T follicular helper cell (primary cell): ENCODE results near the gene G2E3.
"Not testable (repeated sequence)": the region's sequence is repeated elsewhere in the genome, so short reads cannot be mapped to it uniquely, and the experiment has no call there.

ENCODE experiments used
- DNase-seq: peaks from one replicate; pipeline ENCODE4 v3.0.0-alpha.2; 2020; ENCODE audit warnings: low read depth
- total RNA-seq, 2 experiments: gene quantifications; one replicate each; lab custom pipeline; 2026; lab: John Stamatoyannopoulos, UW

Gene G2E3
- 33.8 to 43.0 reads per million in 2 experiments for total RNA-seq

DNA sequence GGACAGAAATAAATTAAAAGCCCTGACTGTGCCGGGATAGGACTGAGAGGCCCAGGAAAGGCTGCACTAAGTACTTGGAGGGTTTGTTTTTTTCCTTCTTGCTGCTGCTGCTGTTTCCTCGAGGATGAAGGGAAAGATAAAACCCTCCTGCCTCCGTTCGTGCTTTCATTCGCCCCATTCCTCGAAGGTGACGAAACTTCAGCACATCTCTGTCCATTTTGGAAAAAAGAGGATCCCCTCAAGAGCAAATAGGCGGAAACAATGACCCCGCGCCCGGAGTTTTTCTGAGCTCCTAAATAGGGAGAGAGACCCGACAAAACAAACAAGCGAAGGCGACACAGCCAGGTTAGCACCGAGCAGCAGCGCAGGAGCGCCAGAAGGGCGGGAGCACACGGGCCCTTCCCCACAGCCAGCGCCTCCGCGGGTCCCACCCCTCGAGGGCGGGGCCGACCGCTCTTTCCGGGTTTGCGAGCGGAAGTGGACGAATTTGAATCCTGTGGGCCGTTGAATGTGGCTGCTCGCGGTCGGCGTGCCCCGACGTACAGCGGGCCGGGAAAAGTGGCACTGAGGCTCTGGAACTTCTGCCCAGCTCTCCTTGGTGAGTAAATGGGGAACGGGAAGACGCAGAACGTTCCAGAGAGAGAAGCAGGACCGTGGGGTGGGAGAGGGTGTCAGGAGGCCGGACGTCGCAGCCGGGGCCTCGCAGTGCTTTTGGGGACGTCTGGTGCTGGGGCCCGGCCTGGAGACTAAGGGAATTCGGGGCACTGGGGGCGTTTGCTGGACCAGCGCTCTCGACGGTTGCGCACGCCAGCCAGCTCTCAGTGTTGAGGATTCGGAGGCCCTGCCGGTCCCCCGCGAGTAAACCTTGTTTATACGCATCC lies at the start of gene G2E3:
G2E3 (plus strand) TSS at position 484 of the 881 bp plus-strand sequence. CDS start 21,922 bp downstream, outside the sequence.
- peak; percentile 76 for DNase-seq

DNA sequence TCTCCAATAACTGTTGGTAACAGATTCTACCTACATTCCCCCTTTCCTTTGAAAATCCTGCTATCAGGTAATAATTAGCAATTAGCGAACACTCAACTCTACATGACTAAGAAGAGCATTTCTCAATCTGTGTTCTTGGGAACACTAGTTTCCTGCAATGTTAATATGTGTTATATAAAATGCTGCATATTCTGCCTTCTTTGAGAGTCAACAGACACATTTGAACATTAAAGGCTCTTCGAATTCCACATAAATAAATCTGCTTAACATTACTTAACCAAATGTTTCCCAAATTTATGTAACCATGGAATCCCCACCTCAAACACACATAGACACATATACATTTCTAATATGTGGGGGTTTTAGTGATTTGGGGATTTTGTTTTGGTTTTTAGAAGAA lies 41.2 kb upstream of the G2E3 start:
- no peak for DNase-seq

DNA sequence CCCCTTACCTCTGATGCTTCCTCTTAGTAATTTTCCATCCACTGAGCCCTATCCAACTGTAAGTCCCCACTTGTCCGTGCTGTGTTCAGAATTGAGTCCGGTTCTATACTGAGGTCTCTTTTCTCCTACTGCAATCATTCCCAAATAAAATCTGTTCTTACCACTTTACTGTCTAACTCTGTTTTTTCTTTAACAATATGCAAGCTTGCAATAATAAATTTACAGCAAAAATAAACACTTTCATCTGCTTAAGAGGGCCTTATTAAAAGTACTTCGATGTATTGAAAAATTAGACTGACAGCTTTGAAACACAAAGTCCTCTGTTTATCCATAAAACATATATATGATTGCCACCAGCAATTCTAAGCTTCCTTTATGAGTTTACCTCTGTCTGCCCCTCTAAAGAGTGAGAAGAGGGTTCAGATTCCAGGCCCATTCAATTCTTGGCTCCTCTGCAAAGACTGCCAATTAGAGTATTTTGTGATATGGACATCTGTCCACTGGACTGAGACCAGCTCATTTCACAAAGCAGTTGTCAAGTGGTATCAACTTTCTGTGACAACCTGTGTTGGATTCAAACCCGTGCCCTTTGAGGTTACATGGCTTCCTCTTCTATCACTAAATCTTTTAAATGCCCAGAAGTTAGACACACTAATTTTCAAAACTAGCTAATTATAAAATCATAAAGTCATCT lies 39.9 kb upstream of the G2E3 start:
- DNase-seq, result no peak

- no peak for DNase-seq
These were observed 39.0 kb upstream of the G2E3 start for GRCh38 chr14:30519961-30520360.

DNA sequence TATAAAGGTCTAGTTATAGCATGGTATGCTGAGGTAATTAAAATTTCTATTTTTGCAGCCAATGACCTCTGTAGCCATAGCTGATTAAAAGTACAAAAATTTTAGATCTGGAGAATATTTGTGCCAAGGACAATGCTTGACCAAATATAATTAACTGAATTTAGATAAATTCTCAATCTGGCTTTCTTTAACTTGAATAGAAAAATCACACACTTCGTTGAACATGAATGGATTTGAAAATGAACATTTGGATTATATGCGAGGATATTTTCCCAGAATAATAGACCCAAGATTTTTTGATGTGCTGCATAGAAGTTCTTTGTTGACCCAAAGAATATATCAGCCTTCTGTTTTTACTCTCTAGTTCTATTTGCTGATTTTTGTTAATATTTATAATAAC lies 38.4 kb upstream of the G2E3 start:
- no peak for DNase-seq

- DNase-seq, result no peak
These were observed 36.8 kb upstream of the G2E3 start for GRCh38 chr14:30521899-30522736.

GRCh38 chr14:30525833-30526232 lies 33.1 kb upstream of the G2E3 start:
- no peak for DNase-seq

DNA sequence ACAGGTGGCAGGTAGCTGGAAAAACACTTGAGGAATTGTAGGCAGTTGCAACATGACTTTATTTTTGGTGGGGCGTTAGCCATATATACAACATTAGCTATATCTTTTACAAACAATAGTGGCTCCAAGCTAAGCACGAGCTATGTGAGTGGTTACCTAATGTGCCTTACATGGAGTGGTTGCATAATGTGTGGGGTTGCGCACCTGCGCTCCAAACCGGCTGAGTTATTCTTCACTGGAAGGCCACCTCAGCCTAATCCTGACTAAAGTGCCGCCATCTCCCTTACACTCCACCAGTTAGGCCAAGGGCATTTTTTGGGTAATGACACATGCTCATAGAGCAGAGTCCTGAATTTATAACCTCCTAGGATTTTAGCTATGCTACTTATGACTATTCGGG lies 31.8 kb upstream of the G2E3 start:
- DNase-seq, result no peak

GRCh38 chr14:30528119-30528518 lies 30.8 kb upstream of the G2E3 start:
- DNase-seq, result no peak

DNA sequence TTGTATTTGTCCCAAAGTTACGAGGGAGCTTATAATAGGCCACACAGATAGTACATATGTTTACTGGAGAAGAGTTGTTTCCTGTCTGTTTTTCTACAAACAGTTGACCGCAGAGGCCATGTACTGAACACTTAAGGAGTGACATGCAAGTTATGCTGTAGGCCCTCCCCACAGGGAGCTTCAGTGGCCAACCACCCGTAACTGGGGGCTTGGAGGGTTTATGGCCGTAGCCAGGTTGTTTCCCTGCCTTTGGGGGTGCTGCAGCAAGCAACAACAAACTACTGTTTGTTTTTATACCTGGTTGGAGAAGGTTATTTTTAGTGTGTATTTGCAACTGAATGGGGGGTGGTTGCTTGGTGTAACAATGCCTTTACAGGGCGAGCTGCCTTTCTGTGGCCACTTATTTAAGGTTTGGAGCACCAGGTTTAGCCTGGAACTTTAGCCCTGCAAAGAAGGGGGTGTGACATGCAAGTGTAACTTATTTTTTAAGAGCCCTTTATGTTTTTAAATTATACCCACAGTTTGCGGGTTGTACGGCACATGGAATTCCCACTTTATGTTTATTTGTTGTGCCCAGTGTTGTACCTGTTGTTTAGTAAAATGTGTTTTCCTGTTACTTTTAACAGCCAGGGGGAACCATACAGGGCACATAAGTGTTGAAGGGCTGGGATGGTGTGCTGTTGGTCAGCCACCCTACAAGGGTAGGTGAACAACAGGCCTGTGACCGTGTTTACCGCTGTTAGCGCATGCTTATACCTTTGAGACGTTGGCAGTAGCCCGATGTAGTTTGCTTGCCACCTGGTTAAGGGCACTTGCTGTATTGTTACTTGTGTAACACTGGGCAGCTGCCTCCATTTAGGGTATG lies 29.9 kb upstream of the G2E3 start:
- no peak for DNase-seq

DNA sequence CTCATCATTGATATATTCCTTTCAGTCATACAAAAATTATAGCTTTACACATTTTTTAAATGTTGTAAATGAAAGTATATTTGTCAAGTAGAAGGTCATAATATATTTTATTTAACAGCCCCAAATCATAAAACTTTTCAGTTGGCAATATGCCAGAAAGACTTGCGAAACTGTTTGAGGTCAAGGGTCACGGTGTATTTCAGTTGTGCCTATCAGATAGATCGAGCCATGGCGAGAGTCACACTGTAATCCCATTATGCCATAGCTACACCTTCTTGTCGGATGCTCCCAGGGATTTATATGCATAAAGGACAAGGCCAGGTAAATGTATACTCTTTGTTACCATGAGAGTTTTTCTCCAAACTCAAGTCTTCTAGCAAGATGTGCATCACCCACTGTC lies 26.7 kb upstream of the G2E3 start:
- DNase-seq, result no peak

DNA sequence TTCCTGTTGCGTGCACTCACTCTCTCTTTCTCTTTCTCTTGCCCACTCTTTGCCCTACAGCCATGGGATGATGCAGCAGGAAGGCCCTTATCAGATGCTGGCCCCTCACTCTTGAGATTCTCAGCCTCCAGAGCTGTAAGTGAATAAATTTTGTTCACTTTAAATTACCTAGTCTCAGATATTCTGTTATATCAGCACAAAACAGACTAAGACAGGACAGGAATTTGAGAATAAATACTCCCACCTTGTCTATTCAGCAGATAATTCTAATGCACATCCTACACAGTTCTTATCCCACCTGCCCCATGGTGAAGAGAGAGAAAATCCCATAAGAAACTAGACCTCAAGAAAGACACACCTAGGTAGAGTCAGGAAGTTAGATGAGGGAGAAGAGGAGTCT lies 25.8 kb upstream of the G2E3 start:
- DNase-seq, result no peak

DNA sequence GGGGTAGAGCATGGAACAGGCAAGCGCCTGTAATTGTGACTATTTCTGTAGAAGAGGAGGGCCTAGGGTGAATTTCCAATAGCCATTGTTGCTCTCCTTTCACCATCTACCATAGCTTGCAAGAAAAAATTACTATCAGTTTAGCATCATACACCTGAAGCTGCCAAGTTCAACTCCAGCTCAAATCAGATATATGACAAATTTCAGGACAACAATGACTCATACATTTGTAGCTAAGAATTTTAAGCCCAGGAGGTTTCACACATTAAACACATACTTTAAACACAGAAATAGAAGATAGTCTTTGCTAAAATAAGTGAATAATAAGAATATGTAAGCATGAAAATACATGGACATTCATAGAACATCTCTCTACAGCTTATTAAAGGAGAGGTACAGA lies 17.6 kb upstream of the G2E3 start:
- no peak for DNase-seq

DNA sequence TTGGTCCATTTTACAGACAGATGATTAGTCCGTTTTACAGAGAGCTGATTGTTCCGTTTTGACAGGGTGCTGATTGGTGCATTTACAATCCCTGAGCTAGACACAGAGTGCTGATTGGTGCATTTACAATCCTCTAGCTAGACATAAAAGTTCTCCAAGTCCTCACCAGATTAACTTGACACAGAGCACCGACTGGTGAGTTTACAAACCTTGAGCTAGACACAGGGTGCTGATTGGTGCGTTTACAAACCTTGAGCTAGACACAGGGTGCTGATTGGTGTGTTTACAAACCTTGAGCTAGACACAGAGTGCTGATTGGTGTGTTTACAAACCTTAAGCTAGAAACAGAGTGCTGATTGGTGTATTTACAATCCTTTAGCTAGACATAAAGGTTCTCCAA lies 12.2 kb upstream of the G2E3 start:
- not testable (repeated sequence) for DNase-seq

DNA sequence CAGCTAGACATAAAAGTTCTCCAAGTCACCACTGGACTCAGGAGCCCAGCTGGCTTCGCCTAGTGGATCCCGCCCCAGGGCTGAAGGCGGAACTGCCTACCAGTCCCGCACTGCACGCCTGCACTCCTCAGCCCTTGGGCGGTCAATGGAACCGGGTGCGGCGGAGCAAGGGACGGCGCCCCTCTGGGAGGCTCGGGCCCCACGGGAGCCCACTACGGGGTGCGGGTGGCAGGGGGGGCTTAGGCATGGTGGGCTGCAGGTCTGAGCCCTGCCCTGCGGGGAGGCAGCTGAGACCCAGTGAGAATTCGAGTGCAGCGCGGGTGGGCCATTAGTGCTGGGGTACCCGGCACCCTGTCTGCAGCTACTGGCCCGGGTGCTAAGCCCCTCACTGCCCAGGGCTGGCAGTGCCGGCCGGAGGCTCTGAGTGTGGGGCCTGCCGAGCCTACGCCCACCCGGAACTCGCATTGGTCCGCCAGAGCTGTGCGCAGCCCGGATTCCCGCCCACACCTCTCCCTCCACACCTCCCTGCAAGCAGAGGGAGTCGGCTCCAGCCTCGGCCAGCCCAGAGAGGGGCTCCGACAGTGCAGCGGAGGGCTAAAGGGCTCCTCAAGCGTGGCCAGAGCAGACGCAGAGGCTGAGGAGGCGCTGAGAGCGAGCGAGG lies 11.4 kb upstream of the G2E3 start:
- DNase-seq, result no peak

DNA sequence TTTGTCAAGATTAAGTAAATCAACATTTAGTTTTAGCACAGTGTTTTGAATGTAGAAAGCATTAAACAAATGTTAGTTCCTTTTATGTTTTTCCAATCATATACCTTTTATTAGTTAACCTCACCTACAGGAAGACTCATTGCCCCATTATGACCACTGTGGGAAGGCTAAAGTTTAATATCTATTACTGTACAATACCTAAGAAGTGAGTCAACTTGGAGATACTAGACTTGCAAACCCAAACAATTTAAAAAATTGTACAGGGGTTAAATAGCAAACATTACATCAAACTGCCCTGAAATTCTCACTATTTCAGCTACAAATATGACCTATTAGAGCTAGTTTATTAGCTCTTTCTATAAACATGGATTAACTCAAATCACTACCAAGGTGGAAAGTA lies 8.6 kb upstream of the G2E3 start:
- no peak for DNase-seq

DNA sequence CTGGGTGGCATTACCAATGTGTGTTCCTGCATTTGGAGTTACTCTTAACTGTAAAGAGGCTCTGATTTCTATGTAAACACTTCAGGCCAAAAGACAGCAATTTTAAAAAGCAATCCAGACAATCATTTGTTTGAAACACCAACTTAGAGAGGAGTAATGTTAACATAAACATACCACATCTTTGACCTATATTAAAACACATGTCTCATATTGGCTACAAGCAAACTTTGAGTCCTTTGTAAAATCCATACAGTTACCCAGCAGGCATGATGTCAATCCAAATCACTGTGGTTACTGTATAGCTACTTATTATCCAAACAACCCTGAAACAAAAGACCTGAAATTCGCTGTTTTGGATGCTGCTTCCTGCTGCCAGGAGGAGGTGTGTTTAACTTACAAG lies 7.5 kb upstream of the G2E3 start:
- DNase-seq, result no peak

GRCh38 chr14:30553311-30553989 lies 5.5 kb upstream of the G2E3 start:
- DNase-seq, result no peak

DNA sequence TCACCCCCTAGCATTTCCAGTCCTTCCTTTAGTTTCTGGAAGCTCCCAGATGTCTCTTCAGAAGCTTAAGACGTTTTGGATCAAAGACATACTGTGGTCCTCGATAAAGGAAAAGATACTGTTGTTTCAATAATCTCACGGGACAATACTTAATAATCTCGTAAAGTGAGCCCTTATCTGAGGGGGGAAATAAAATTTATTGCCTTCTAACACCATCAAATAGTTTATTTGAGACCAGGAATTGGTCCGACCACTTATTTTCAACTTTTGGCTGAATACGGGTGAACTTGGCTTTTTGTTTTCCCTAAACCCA lies 640 bp upstream of the G2E3 start:
- no peak for DNase-seq

DNA sequence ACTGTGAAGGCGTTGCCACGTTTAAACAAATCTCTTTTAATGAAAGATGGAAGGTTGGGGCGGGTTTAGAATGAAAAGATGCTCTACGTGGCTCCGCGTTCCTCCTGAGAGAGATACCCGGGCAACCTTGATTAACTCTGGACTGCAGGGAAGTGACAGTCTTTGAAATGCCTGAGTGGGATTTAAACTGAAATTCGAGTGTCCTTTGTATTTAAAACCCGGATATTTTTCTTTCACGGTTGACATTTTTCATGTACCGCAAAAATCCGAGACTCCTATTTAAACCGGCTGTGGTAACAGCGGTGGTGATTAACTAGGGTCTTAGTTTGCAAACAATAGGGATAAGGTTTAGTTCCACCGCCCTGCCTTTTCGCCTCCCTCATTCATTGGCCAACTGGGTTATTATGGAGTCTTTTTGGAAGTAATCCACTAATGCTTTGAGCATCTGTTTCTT lies 707 bp downstream of the G2E3 start:
- no peak for DNase-seq
